Neutrophil (primary cell): Measurements from ENCODE around the gene C1orf198.

Experiments used
- H3K27ac ChIP-seq: fragments of 200-600 bp; sonication (generic); 2 replicates; pipeline ENCODE4 v1.5.1; 2016; ENCODE audit warnings: mild to moderate bottlenecking, moderate library complexity
- H3K27me3 ChIP-seq: fragments of 200-600 bp; sonication (generic); 2 replicates; pipeline ENCODE4 v1.6.0; 2016; ENCODE audit warnings: mild to moderate bottlenecking
- H3K36me3 ChIP-seq: fragments of 200-600 bp; sonication (generic); 2 replicates; pipeline ENCODE4 v1.5.1; 2017
- H3K4me1 ChIP-seq, 2 experiments: fragments of 200-600 bp in 1 of 2; sonication (generic) in 1 of 2; 1 replicate in 1 of 2; 2 replicates in 1 of 2; pipeline versions ENCODE4 v1.5.1 to v1.6.1; 2013 to 2016; ENCODE audit warnings: low read depth in 1 of 2, low read length in 1 of 2, mild to moderate bottlenecking in 1 of 2, moderate library complexity in 1 of 2; ENCODE audit not compliant: control insufficient read depth in 1 of 2, insufficient read depth in 1 of 2
- H3K4me3 ChIP-seq, 2 experiments: fragments of 200-600 bp in 1 of 2; sonication (generic) in 1 of 2; 1 replicate in 1 of 2; 2 replicates in 1 of 2; pipeline ENCODE4 v1.5.1; 2013 to 2016; ENCODE audit warnings: low read depth in 1 of 2, low read length in 1 of 2, mild to moderate bottlenecking in 1 of 2, moderate library complexity in 1 of 2
- H3K9me3 ChIP-seq: fragments of 200-600 bp; sonication (generic); 2 replicates; pipeline ENCODE4 v1.5.1; 2016
- TF ChIP-seq, protein P1 (sequence below): fragments of 200-600 bp; sonication (generic); IDR thresholded peaks from 2 replicates; pipeline ENCODE4 v1.5.1; 2016; ENCODE audit warnings: antibody characterized with exemption

The C1orf198 gene, protein sequence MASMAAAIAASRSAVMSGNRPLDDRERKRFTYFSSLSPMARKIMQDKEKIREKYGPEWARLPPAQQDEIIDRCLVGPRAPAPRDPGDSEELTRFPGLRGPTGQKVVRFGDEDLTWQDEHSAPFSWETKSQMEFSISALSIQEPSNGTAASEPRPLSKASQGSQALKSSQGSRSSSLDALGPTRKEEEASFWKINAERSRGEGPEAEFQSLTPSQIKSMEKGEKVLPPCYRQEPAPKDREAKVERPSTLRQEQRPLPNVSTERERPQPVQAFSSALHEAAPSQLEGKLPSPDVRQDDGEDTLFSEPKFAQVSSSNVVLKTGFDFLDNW

DNA sequence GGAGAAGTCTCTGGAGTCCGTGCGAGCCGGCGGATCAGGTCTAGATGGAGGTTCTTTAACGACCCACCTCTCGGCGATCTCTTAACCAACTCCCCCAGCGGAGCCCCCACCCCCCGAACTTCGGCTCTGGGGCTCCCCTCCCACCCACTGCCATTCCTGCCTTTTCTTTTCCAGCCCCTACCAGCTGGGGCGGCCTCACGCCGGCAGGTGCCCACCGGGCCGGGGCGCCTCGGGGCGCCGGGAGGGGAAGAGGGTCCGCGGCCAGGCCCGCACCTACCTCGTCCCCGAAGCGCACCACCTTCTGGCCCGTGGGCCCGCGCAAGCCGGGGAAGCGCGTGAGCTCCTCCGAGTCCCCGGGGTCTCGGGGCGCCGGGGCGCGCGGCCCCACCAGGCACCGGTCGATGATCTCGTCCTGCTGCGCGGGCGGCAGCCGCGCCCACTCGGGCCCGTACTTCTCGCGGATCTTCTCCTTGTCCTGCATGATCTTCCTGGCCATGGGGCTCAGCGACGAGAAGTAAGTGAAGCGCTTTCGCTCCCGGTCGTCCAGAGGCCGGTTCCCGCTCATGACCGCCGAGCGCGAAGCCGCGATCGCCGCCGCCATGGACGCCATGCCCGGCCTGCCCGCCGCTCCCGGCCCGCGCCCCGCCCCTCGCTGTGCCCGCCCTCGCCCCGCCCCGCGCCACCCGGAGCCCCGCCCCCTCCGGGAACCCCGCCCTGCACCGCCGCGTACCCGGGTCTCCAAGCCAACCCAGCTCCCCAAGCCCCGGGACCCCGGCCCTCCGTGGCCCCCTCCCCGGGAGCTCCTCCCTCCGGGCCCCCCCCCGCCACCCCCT, at the start of gene C1orf198:
TSS of gene C1orf198 (minus strand) at position 619 of the 833 bp plus-strand sequence. CDS start at position 610, 9 bp downstream.
- no peak within 1 kb of the TSS for H3K27ac ChIP-seq
- peaks cover 12% of the 10 kb centered on the region in 2 experiments for H3K4me1 ChIP-seq
- peaks cover 93% of the 10 kb centered on the region for H3K27me3 ChIP-seq
- H3K9me3 ChIP-seq: no peaks in the 10 kb centered on the region
- TF ChIP-seq, protein P1, sequence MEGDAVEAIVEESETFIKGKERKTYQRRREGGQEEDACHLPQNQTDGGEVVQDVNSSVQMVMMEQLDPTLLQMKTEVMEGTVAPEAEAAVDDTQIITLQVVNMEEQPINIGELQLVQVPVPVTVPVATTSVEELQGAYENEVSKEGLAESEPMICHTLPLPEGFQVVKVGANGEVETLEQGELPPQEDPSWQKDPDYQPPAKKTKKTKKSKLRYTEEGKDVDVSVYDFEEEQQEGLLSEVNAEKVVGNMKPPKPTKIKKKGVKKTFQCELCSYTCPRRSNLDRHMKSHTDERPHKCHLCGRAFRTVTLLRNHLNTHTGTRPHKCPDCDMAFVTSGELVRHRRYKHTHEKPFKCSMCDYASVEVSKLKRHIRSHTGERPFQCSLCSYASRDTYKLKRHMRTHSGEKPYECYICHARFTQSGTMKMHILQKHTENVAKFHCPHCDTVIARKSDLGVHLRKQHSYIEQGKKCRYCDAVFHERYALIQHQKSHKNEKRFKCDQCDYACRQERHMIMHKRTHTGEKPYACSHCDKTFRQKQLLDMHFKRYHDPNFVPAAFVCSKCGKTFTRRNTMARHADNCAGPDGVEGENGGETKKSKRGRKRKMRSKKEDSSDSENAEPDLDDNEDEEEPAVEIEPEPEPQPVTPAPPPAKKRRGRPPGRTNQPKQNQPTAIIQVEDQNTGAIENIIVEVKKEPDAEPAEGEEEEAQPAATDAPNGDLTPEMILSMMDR: no peak
- no peaks in the 10 kb centered on the region for H3K36me3 ChIP-seq
- peak within 1 kb of the TSS; percentile 68 to 71 for H3K4me3 ChIP-seq

DNA sequence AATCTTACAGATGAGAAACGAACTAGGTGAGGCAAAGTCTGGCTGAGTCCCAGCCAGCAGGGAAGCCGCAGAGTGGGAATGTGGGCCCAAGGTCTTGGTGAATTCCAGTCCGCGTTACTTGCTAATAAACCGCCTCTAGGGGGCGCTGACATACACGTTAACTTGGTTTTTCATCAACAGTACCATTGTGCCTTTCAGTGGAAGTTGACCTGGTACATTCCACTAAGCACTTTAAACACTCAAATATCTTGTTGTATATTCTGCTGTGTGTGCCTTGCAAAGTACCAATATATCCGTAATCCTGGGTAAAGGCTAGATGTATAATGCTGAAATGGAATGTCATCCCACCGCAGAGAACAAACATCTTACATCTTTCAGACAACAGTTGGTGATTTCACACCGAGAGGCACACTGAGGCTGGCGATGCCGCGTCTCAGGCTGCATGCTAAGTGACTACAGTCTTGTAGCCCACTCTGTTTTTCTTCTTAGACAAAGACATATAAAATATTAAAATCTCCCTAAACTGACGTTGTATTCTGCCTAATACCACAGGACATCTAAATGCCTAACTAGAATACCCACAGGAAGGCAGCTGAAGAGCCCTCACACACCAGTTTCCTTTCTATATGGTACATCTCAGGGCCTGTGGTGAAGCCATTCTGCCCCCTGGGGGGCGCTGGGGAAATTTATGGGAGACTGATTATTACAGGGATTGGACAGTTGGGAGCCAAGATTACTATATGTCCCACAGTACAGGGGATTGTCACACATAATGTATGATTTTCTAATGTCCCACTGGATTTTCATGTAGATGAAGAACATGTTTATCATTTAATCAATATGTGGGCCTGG, 49.2 kb upstream of the C1orf198 start:
- Histone ChIP-seq H3K4me1 (no peaks in the 10 kb centered on the region), H3K36me3 (peaks cover 94% of the 10 kb centered on the region), H3K27ac (no peak overlapping the region), H3K9me3 (no peaks in the 10 kb centered on the region), H3K4me3 (no peak overlapping the region), H3K27me3 (no peaks in the 10 kb centered on the region)
- TF ChIP-seq, protein P1: peak; percentile 71

DNA sequence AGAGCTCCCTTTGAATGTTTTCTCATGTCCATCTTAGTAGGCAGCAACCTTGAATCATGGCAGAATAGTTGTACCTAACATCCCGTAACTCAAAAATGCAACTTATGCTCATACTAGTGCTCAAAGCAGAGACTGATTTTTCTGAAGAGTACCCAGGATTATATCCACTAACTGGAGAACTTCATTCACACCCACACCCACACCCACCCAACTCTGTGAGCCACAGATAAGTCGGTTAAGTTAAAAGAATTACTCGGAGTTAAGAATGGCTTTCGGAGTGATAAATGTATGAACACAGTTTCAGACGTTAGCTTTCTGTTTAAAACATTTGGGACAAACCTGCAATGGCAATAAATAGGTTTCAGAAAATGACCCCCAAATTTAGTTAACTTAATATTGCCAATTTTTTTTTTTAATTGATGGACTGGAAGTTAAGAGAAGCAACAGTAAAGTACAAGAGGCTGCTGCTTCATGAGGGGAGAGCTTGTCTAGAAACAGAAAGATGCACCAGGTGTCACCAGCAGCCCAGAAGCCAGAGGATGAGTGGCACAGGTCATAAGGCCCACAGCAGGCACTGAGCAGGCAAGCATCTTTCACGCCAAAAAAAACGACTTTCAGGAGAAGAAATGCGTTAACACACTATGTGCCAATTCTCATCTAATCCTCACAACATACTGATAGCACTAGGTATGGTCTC, 48.4 kb upstream of the C1orf198 start:
- Histone ChIP-seq H3K4me3 (no peak overlapping the region), H3K27me3 (no peaks in the 10 kb centered on the region), H3K36me3 (peaks cover 96% of the 10 kb centered on the region), H3K9me3 (no peaks in the 10 kb centered on the region), H3K27ac (no peak overlapping the region), H3K4me1 (no peaks in the 10 kb centered on the region)
- TF ChIP-seq, protein P1: no peak

DNA sequence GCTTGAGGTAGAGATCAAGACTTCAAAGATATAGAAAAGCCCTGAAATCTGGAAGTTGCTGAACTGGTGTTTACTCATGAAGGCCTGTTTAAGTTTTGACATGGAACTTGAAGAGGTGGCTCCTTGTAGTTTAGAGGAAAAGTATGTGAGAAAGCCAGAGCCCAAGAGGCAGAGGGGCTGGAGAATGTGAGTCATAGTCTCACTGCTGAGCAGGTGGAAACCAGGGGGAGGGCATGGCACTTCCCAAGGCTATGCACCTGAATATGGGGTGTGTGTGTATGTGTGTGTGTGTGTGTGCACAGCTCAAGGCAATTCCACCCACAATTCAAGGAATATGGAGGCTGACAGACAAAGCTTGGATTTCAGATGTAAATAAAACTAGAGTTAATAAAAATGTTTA, 46.8 kb upstream of the C1orf198 start:
- no peak overlapping the region for H3K27ac ChIP-seq
- no peaks in the 10 kb centered on the region for H3K4me1 ChIP-seq
- H3K36me3 ChIP-seq: peaks cover 98% of the 10 kb centered on the region
- no peak overlapping the region for H3K4me3 ChIP-seq
- TF ChIP-seq, protein P1: no peak
- no peaks in the 10 kb centered on the region for H3K27me3 ChIP-seq
- H3K9me3 ChIP-seq: no peaks in the 10 kb centered on the region

DNA sequence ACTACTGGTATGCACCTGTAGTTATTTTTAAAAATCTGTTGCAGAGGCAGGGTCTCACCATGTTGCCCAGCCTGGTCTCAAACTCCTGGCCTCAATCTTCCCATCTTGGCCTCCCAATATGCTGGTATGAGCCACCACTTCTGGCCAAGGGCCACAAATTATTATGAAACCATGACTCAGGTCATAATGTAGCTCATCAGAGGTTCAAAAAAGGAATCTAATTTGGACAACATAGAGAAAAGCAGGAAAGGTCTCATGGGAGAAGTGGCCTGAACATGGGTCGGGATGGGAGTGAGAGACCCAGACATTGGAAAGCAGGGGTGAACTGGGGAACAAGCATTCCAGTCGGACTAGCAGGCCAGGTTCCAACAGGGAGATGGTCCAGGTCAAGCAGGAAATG, 45.2 kb upstream of the C1orf198 start:
- Histone ChIP-seq H3K4me1 (no peaks in the 10 kb centered on the region), H3K4me3 (no peak overlapping the region), H3K9me3 (no peaks in the 10 kb centered on the region), H3K27ac (no peak overlapping the region), H3K27me3 (no peaks in the 10 kb centered on the region), H3K36me3 (peaks cover 98% of the 10 kb centered on the region)
- TF ChIP-seq, protein P1: no peak
